ENCODE data around the gene BANP. TPM values are rescaled to one million over a fixed set of nuclear protein-coding genes. Genes with fewer than 3 reads are reported as not detected.

BANP gene
- total RNA-seq, 1 donor from 2014 or later = 30.4 TPM

DNA sequence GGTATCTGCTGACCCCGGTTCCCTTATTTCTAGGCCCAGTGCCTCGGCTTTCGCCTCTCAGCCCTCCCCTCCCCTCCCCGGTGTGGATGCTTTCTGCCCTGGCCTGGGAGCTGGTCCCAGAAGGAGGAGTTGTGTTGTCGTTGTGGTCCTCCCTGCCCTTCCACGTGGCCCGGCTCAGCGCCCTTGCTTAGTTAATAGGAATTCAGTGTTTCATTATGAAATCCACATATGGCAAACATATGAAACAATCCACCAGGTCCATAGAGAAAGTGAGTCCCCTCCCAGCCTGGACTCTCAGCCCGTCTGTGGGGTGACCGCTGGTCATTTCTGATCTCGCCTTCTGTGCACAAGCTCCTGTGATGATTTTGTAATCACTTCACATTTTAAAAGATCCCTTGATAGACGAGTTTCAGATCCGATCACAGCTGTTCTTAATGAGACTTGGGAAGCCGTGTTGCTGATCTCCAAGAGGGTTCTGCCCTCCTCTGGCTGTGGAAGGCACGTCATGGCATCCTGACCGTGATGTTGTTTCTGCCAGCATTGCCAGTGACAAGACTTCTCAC is 112.1 kb downstream of the BANP start:
- no peaks in the 10 kb centered on the region for H3K36me3 ChIP-seq
- Mint-ChIP-seq H3K36me3 (peaks cover 3% of the 10 kb centered on the region), H3K9me3 (no peaks in the 10 kb centered on the region), H3K4me1 (peaks cover 23% of the 10 kb centered on the region), H3K27ac (peak overlapping the region; percentile 69), H3K4me3 (no peak overlapping the region), H3K27me3 (ENCODE audit: insufficient read depth, low read depth) (peaks cover 8% of the 10 kb centered on the region)
- H3K4me2 ChIP-seq = no peak overlapping the region
- no peaks in the 10 kb centered on the region for H4K20me1 ChIP-seq (ENCODE audit: low read depth)
- no peak overlapping the region for H2AFZ ChIP-seq (replicated peaks)
- no peaks in the 10 kb centered on the region for H3K27me3 ChIP-seq
- H3K4me3 ChIP-seq = no peak overlapping the region
- no peaks in the 10 kb centered on the region for H3K9me3 ChIP-seq (ENCODE audit: low read depth)
- no peak overlapping the region for H3K9ac ChIP-seq
- H3K27ac ChIP-seq = no peak overlapping the region
- H3K4me1 ChIP-seq = peaks cover 16% of the 10 kb centered on the region
- no peaks in the 10 kb centered on the region for H3F3A ChIP-seq (ENCODE audit: low read depth)
- H3K79me2 ChIP-seq (ENCODE audit: low read depth) = no peaks in the 10 kb centered on the region
- TF ChIP-seq EZH2 (IDR thresholded peaks at IDR 0.05) (no peak), EZH2phosphoT487 (IDR thresholded peaks at IDR 0.05) (no peak)
- TF ChIP-seq, protein P1, sequence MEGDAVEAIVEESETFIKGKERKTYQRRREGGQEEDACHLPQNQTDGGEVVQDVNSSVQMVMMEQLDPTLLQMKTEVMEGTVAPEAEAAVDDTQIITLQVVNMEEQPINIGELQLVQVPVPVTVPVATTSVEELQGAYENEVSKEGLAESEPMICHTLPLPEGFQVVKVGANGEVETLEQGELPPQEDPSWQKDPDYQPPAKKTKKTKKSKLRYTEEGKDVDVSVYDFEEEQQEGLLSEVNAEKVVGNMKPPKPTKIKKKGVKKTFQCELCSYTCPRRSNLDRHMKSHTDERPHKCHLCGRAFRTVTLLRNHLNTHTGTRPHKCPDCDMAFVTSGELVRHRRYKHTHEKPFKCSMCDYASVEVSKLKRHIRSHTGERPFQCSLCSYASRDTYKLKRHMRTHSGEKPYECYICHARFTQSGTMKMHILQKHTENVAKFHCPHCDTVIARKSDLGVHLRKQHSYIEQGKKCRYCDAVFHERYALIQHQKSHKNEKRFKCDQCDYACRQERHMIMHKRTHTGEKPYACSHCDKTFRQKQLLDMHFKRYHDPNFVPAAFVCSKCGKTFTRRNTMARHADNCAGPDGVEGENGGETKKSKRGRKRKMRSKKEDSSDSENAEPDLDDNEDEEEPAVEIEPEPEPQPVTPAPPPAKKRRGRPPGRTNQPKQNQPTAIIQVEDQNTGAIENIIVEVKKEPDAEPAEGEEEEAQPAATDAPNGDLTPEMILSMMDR (IDR thresholded peaks at IDR 0.05) = no peak
- no peak for DNase-seq (ENCODE audit: low spot score)

DNA sequence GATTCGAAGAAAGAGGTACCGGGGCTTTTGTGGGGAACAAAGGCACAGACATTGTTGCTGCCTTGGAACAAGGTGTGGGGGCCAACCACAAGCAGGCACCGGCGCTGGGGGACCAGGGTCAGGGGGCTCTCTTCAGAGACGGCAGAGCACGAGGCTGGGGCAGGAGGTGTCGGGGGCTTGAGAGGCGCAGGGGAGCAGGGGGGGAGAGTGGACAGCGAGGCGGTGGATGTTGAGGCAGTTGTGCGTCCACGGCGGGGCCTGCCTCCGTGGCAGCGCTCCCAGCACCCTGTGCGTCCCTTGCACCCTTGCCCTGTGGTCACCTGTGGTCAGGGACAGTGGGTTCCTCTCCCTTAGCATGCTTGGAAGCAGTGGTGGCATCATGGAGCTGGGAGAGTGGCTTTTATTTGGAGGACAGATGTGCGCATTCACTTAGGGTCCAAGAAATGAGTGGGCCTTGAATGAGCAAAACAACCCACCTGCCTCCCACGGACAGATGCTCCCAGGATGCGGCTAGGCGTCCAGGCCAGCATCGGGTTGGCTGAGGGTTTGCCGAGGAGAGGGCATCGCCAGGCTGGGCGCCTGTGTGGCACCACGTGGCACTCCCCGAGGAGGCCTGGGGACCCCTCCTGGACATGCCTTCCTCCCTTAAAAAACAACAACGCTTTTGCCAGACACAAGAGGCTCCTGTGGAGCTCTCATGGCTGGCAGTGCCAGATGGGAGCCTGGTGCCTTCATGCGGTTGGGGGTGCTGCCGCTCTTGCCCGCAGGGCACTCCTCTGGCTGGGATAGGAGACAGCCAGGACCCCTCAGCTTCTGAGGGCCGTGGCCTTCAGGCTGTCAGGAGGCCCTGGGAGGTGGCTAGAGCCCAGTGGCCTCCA is 113.0 kb downstream of the BANP start:
- Mint-ChIP-seq H3K36me3 (peaks cover 3% of the 10 kb centered on the region), H3K27ac (no peak overlapping the region), H3K4me3 (no peak overlapping the region), H3K4me1 (peaks cover 23% of the 10 kb centered on the region), H3K27me3 (ENCODE audit: insufficient read depth, low read depth) (peaks cover 8% of the 10 kb centered on the region), H3K9me3 (no peaks in the 10 kb centered on the region)
- Histone ChIP-seq H3K4me2 (no peak overlapping the region), H3K4me1 (peaks cover 16% of the 10 kb centered on the region), H3K4me3 (no peak overlapping the region), H4K20me1 (ENCODE audit: low read depth) (no peaks in the 10 kb centered on the region), H3K9me3 (ENCODE audit: low read depth) (no peaks in the 10 kb centered on the region), H2AFZ (replicated peaks) (no peak overlapping the region), H3F3A (ENCODE audit: low read depth) (no peaks in the 10 kb centered on the region), H3K36me3 (no peaks in the 10 kb centered on the region), H3K27me3 (no peaks in the 10 kb centered on the region), H3K79me2 (ENCODE audit: low read depth) (no peaks in the 10 kb centered on the region), H3K9ac (no peak overlapping the region), H3K27ac (no peak overlapping the region)
- DNase-seq (ENCODE audit: low spot score) = no peak
- no peak for TF ChIP-seq EZH2 (IDR thresholded peaks at IDR 0.05)
- TF ChIP-seq, protein P1 (IDR thresholded peaks at IDR 0.05) = no peak

DNA sequence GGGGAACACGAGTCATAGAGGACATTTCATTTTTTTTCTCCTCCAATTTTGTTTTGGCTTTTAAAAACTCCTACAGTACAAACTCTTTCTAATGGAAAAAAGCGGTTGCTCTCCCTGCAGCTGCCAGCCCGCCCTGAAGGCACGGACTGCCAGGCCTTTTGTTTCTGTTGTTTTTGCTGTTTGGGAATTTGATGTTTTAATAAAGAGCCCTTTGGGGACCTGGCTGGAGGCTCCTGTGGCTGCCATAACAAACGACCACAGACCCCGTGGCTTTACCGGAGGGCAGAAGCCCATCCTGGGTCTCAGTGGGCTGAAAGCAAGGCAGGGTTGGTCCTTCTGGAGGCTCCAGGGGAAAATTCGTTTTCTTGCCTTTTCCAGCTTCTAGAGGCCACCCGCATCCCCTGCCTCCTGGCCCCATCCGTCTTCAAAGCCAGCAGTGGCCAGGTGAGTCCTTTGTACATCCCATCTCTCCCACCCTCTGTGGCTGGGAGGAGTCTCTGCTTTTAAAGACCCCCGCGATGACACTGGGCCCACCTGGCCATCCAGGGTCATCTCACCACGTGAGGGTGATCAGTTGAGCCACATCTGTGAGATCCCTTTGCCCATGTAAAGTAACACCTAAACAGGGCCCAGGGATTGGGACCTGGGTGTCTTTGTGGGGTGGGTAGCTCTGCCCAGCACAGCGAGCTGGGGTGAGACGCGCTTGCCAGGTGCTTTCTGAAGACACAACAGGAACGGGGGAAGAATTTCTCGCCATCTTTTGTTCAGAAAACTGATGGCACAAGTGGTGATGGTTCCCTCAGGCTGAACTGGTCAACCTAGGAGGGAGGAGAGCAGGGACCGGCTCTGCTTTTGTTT is 113.9 kb downstream of the BANP start:
- no peak overlapping the region for H3K27ac Mint-ChIP-seq
- peaks cover 11% of the 10 kb centered on the region for H3K27me3 Mint-ChIP-seq (ENCODE audit: insufficient read depth, low read depth)
- no peak for TF ChIP-seq EZH2 (IDR thresholded peaks at IDR 0.05)
- no peak for TF ChIP-seq EZH2phosphoT487 (IDR thresholded peaks at IDR 0.05)
- TF ChIP-seq, protein P1 (IDR thresholded peaks at IDR 0.05) = no peak
- no peaks in the 10 kb centered on the region for H3K9me3 Mint-ChIP-seq
- Histone ChIP-seq H3K9ac (no peak overlapping the region), H4K20me1 (ENCODE audit: low read depth) (no peaks in the 10 kb centered on the region), H3K4me2 (no peak overlapping the region), H3K4me1 (peaks cover 16% of the 10 kb centered on the region), H3K27me3 (no peaks in the 10 kb centered on the region), H3K79me2 (ENCODE audit: low read depth) (no peaks in the 10 kb centered on the region), H3K27ac (no peak overlapping the region), H3K9me3 (ENCODE audit: low read depth) (no peaks in the 10 kb centered on the region), H3K4me3 (no peak overlapping the region), H2AFZ (replicated peaks) (no peak overlapping the region), H3K36me3 (no peaks in the 10 kb centered on the region), H3F3A (ENCODE audit: low read depth) (no peaks in the 10 kb centered on the region)
- H3K36me3 Mint-ChIP-seq = peaks cover 3% of the 10 kb centered on the region
- no peak overlapping the region for H3K4me3 Mint-ChIP-seq
- no peak for DNase-seq (ENCODE audit: low spot score)
- peaks cover 23% of the 10 kb centered on the region for H3K4me1 Mint-ChIP-seq

Data from neural progenitor cell (in vitro differentiated cells).